GM19452 (cell line): Measurements from ENCODE around the gene MYO7B.

Source experiments
- ATAC-seq: cut with Tn5 transposase; IDR thresholded peaks from one replicate; pipeline ENCODE4 v1.9.1; 2021; ENCODE audit not compliant: unreplicated experiment

MYO7B gene

GRCh38 chr2:127658641-127659407 is 123.3 kb downstream of the MYO7B start:
- ATAC-seq, result no peak

- ATAC-seq, result no peak
Observed at GRCh38 chr2:127659408-127660290, 124.2 kb downstream of the MYO7B start.

- no peak for ATAC-seq
Observed at GRCh38 chr2:127660291-127660578, 124.8 kb downstream of the MYO7B start.

GRCh38 chr2:127661072-127661649 is 125.7 kb downstream of the MYO7B start:
- ATAC-seq, result no peak

GRCh38 chr2:127661949-127662510 is 126.5 kb downstream of the MYO7B start:
- no peak for ATAC-seq

GRCh38 chr2:127662937-127663565 is 127.6 kb downstream of the MYO7B start:
- ATAC-seq, result no peak

GRCh38 chr2:127663566-127664064 is 128.1 kb downstream of the MYO7B start:
- ATAC-seq, result no peak

GRCh38 chr2:127664065-127664894 is 128.8 kb downstream of the MYO7B start:
- no peak for ATAC-seq

GRCh38 chr2:127664895-127665225 is 129.4 kb downstream of the MYO7B start:
- no peak for ATAC-seq

- no peak for ATAC-seq
Observed at GRCh38 chr2:127665267-127665893, 129.9 kb downstream of the MYO7B start.

GRCh38 chr2:127669056-127669455 is 133.6 kb downstream of the MYO7B start:
- ATAC-seq, result no peak

GRCh38 chr2:127670055-127670956 is 134.8 kb downstream of the MYO7B start:
- no peak for ATAC-seq

- no peak for ATAC-seq
Observed at GRCh38 chr2:127670957-127671290, 135.4 kb downstream of the MYO7B start.

GRCh38 chr2:127671557-127672302 is 136.2 kb downstream of the MYO7B start:
- no peak for ATAC-seq

GRCh38 chr2:127672341-127673224 is 137.1 kb downstream of the MYO7B start:
- ATAC-seq, result no peak

- no peak for ATAC-seq
Observed at GRCh38 chr2:127673291-127674069, 138.0 kb downstream of the MYO7B start.
